Caco-2 (cell line): ENCODE results near the gene CD300LB. TPM values are rescaled to one million over a fixed set of nuclear protein-coding genes. Genes with fewer than 3 reads are reported as not detected.
"Not testable (repeated sequence)": the region's sequence is repeated elsewhere in the genome, so short reads cannot be mapped to it uniquely, and the experiment has no call there.

Source experiments
- BruUV-seq: library from RNA; stranded (reverse); fragments of 400-500 nt; replicated peaks from 2 replicates; lab custom pipeline; 2021; lab: Mats Ljungman, UMichigan
- CTCF ChIA-PET: fragments of 300-600 bp; sonication (Branson Sonifier 250); formaldehyde crosslinking; loops from one replicate; lab custom pipeline; 2022; ENCODE audit warnings: antibody characterized with exemption; lab: Charles Lee
- POLR2A ChIA-PET: fragments of 300-600 bp; sonication (Branson Sonifier 250); formaldehyde crosslinking; loops from one replicate; lab custom pipeline; 2022; ENCODE audit warnings: antibody characterized with exemption; lab: Charles Lee
- DNase-seq, 2 experiments: peaks; one replicate each; pipeline versions ENCODE4 v3.0.0 to v3.0.0-alpha.2; 2020 to 2022
- H3K27me3 ChIP-seq: replicated peaks from 2 replicates; pipeline ENCODE4 v1.6.0; 2011; ENCODE audit warnings: low read length; ENCODE audit not compliant: control insufficient read depth, insufficient read depth
- H3K36me3 ChIP-seq: 2 replicates; pipeline ENCODE4 v1.5.1; 2011; ENCODE audit warnings: low read length; ENCODE audit not compliant: control insufficient read depth, insufficient read depth
- H3K4me1 ChIP-seq: fragments of 250-450 bp; sonication (Bioruptor Pico); 2 replicates; pipeline ENCODE4 v1.5.1; 2020; ENCODE audit warnings: mild to moderate bottlenecking
- H3K4me3 ChIP-seq: 2 replicates; pipeline ENCODE4 v1.5.1; 2011; ENCODE audit warnings: low read depth, mild to moderate bottlenecking, control low read depth, low read length
- H3K9me3 ChIP-seq: fragments of 250-450 bp; sonication (Bioruptor Pico); 2 replicates; pipeline ENCODE4 v1.5.1; 2020; ENCODE audit warnings: mild to moderate bottlenecking, moderate library complexity
- H3K27ac Mint-ChIP-seq: one replicate; pipeline ENCODE4 v1.8.0; 2022; ENCODE audit warnings: mixed read lengths; ENCODE audit not compliant: unreplicated experiment
- H3K27me3 Mint-ChIP-seq: one replicate; pipeline ENCODE4 v1.8.0; 2022; ENCODE audit warnings: mixed read lengths; ENCODE audit not compliant: insufficient read depth, unreplicated experiment
- H3K36me3 Mint-ChIP-seq: one replicate; pipeline ENCODE4 v1.8.0; 2022; ENCODE audit warnings: mild to moderate bottlenecking, mixed read lengths; ENCODE audit not compliant: insufficient read depth, unreplicated experiment
- H3K4me1 Mint-ChIP-seq: one replicate; pipeline ENCODE4 v1.8.0; 2022; ENCODE audit warnings: low read depth, mixed read lengths; ENCODE audit not compliant: unreplicated experiment
- H3K4me3 Mint-ChIP-seq: one replicate; pipeline ENCODE4 v1.8.0; 2022; ENCODE audit warnings: mild to moderate bottlenecking, moderate library complexity, mixed read lengths; ENCODE audit not compliant: unreplicated experiment
- H3K9me3 Mint-ChIP-seq: one replicate; pipeline ENCODE4 v1.8.0; 2022; ENCODE audit warnings: mixed read lengths; ENCODE audit not compliant: unreplicated experiment
- CTCF ChIP-seq, 2 experiments: fragments of 200-600 bp in 1 of 2; IDR thresholded peaks; 1 replicate in 1 of 2; 2 replicates in 1 of 2; pipeline versions ENCODE4 v1.5.1 to v1.8.0; 2011 to 2022; ENCODE audit warnings: antibody characterized with exemption in 1 of 2, control low read depth in 1 of 2, inconsistent platforms in 1 of 2, low read depth in 1 of 2, low read length in 1 of 2, mild to moderate bottlenecking in 1 of 2, moderate library complexity in 1 of 2; ENCODE audit not compliant: insufficient read depth in 1 of 2, severe bottlenecking in 1 of 2, unreplicated experiment in 1 of 2
- intact Hi-C: fragments of 100-400 bp; cut with micrococcal nuclease; formaldehyde crosslinking; loops from one replicate; pipeline ENCODE4 v1.10.0; 2022; ENCODE audit not compliant: unreplicated experiment
- total RNA-seq: library from RNA; stranded (reverse); gene quantifications from 2 replicates; pipeline ENCODE4 v1.2.3, GENCODE V29; 2022

The CD300LB gene
- total RNA-seq, 1 experiment from 2014 or later, result not detected

- no peak overlapping the region for H3K27ac Mint-ChIP-seq
- H3K27me3 Mint-ChIP-seq, result peaks cover 24% of the 10 kb centered on the region
- ChIA-PET POLR2A (no interaction called here), CTCF (no interaction called here)
- no TSS peak for BruUV-seq
- H3K36me3 Mint-ChIP-seq, result no peaks in the 10 kb centered on the region
- no peak overlapping the region for H3K4me3 Mint-ChIP-seq
- intact Hi-C loops, result no loop called here
- no peak overlapping the region for H3K4me3 ChIP-seq
- H3K4me1 ChIP-seq, result no peaks in the 10 kb centered on the region
- no peaks in the 10 kb centered on the region; the same call in 1 of the 2 replicates for H3K27me3 ChIP-seq
- no peaks in the 10 kb centered on the region for H3K4me1 Mint-ChIP-seq
- TF ChIP-seq CTCF (IDR thresholded peaks at IDR 0.05; ENCODE audit: insufficient read depth in 1 of 2, low read depth in 1 of 2, low read length in 1 of 2, severe bottlenecking in 1 of 2, unreplicated experiment in 1 of 2), result no peak
- H3K9me3 Mint-ChIP-seq, result no peaks in the 10 kb centered on the region
- no peaks in the 10 kb centered on the region for H3K9me3 ChIP-seq
- no peaks in the 10 kb centered on the region for H3K36me3 ChIP-seq
- DNase-seq, result no peak
Measured at GRCh38 chr17:74508156-74508555, 23.1 kb downstream of the CD300LB start.

- H3K36me3 Mint-ChIP-seq, CTCF ChIA-PET, H3K4me3 Mint-ChIP-seq, H3K36me3 ChIP-seq, intact Hi-C loops, BruUV-seq, H3K27ac Mint-ChIP-seq, H3K4me1 Mint-ChIP-seq, DNase-seq, POLR2A ChIA-PET, H3K4me1 ChIP-seq, H3K9me3 Mint-ChIP-seq, H3K9me3 ChIP-seq, H3K4me3 ChIP-seq, H3K27me3 ChIP-seq: not testable (repeated sequence)
- peaks cover 17% of the 10 kb centered on the region for H3K27me3 Mint-ChIP-seq
Measured at GRCh38 chr17:74503949-74504348, 27.3 kb downstream of the CD300LB start.

- POLR2A ChIA-PET, result no interaction called here
- Histone ChIP-seq H3K9me3 (no peaks in the 10 kb centered on the region), H3K4me1 (no peaks in the 10 kb centered on the region), H3K27me3 (no peaks in the 10 kb centered on the region), H3K4me3 (no peak overlapping the region), H3K36me3 (no peaks in the 10 kb centered on the region)
- Mint-ChIP-seq H3K4me3 (no peak overlapping the region), H3K27ac (no peak overlapping the region), H3K27me3 (peaks cover 13% of the 10 kb centered on the region), H3K9me3 (no peaks in the 10 kb centered on the region), H3K36me3 (no peaks in the 10 kb centered on the region), H3K4me1 (no peaks in the 10 kb centered on the region)
- TF ChIP-seq CTCF (IDR thresholded peaks at IDR 0.05; ENCODE audit: insufficient read depth in 1 of 2, low read depth in 1 of 2, low read length in 1 of 2, severe bottlenecking in 1 of 2, unreplicated experiment in 1 of 2), result no peak
- intact Hi-C loops, result no loop called here
- no peak for DNase-seq
- CTCF ChIA-PET, result no interaction called here
- BruUV-seq, result no TSS peak
Measured at GRCh38 chr17:74502861-74503260, 28.4 kb downstream of the CD300LB start.

GRCh38 chr17:74499992-74500391 lies 31.3 kb downstream of the CD300LB start:
- TF ChIP-seq CTCF (IDR thresholded peaks at IDR 0.05; ENCODE audit: insufficient read depth in 1 of 2, low read depth in 1 of 2, low read length in 1 of 2, severe bottlenecking in 1 of 2, unreplicated experiment in 1 of 2), result no peak
- Histone ChIP-seq H3K36me3 (no peaks in the 10 kb centered on the region), H3K9me3 (no peaks in the 10 kb centered on the region), H3K4me1 (no peaks in the 10 kb centered on the region), H3K4me3 (no peak overlapping the region), H3K27me3 (no peaks in the 10 kb centered on the region)
- no peak overlapping the region for H3K4me3 Mint-ChIP-seq
- intact Hi-C loops, result loop anchor here (10.0 kb wide), 1 partner anchor 105 kb away; no protein-coding TSS in a partner anchor
- no peak overlapping the region for H3K27ac Mint-ChIP-seq
- H3K9me3 Mint-ChIP-seq, result no peaks in the 10 kb centered on the region
- BruUV-seq, result no TSS peak
- no peaks in the 10 kb centered on the region for H3K4me1 Mint-ChIP-seq
- POLR2A ChIA-PET, result no interaction called here
- peaks cover 15% of the 10 kb centered on the region for H3K27me3 Mint-ChIP-seq
- CTCF ChIA-PET, result interaction anchor here (0.6 to 1.1 kb wide), 2 partner anchors 10 to 46 kb away, joined by 3 to 4 read pairs; no protein-coding TSS in a partner anchor
- DNase-seq, result no peak
- no peaks in the 10 kb centered on the region for H3K36me3 Mint-ChIP-seq
